Activated CD8-positive, alpha-beta T cell treated with anti-CD3 and anti-CD28 coated beads for 36 hours (primary cell): Measurements from ENCODE around the gene IQUB. TPM values are rescaled to one million over a fixed set of nuclear protein-coding genes. Genes with fewer than 3 reads are reported as not detected.
A peak's percentile ranks its signal among the peaks of the same experiment; 100 is the strongest.

Source experiments
- ATAC-seq: fragments of 200-7000 bp; cut with Tn5 transposase; one replicate; pipeline ENCODE4 v1.10.0; 2021; ENCODE audit warnings: mild to moderate bottlenecking, moderate library complexity
- CTCF ChIA-PET: fragments of 350-600 bp; sonication (Branson Sonifier 250); formaldehyde crosslinking; loops from one replicate; lab custom pipeline; 2021; ENCODE audit warnings: antibody characterized with exemption; lab: Charles Lee
- POLR2A ChIA-PET: fragments of 350-600 bp; sonication (Branson Sonifier 250); formaldehyde crosslinking; loops from one replicate; lab custom pipeline; 2021; ENCODE audit warnings: antibody characterized with exemption; lab: Charles Lee
- DNase-seq: peaks from one replicate; pipeline ENCODE4 v3.0.0-alpha.2; 2020
- H3K27ac Mint-ChIP-seq: one replicate; pipeline ENCODE4 v1.8.0; 2021; ENCODE audit warnings: mild to moderate bottlenecking, mixed read lengths
- H3K27me3 Mint-ChIP-seq: one replicate; pipeline ENCODE4 v1.8.0; 2021; ENCODE audit warnings: mixed read lengths
- H3K36me3 Mint-ChIP-seq: one replicate; pipeline ENCODE4 v1.8.0; 2021; ENCODE audit warnings: low read depth, mixed read lengths
- H3K4me1 Mint-ChIP-seq: one replicate; pipeline ENCODE4 v1.8.0; 2021; ENCODE audit warnings: low read depth, mixed read lengths
- H3K4me3 Mint-ChIP-seq: one replicate; pipeline ENCODE4 v1.8.0; 2021; ENCODE audit warnings: mild to moderate bottlenecking, moderate library complexity, mixed read lengths
- H3K9me3 Mint-ChIP-seq: one replicate; pipeline ENCODE4 v1.8.0; 2021; ENCODE audit warnings: mixed read lengths
- intact Hi-C: fragments of 100-400 bp; cut with micrococcal nuclease; formaldehyde crosslinking; loops from one replicate; pipeline ENCODE4 v1.10.0; 2022
- total RNA-seq, 2 experiments: library from RNA; stranded (reverse); gene quantifications; one replicate each; pipeline ENCODE4 v1.2.3, GENCODE V29; 2021
- TF ChIP-seq, protein P1 (sequence below): fragments of 200-600 bp; IDR thresholded peaks from one replicate; pipeline ENCODE4 v1.8.0; 2022; ENCODE audit warnings: antibody characterized with exemption, mild to moderate bottlenecking

Gene IQUB
- total RNA-seq: under 1 TPM in 1 of 2 experiments, not detected in 1; 0.09 TPM

DNA sequence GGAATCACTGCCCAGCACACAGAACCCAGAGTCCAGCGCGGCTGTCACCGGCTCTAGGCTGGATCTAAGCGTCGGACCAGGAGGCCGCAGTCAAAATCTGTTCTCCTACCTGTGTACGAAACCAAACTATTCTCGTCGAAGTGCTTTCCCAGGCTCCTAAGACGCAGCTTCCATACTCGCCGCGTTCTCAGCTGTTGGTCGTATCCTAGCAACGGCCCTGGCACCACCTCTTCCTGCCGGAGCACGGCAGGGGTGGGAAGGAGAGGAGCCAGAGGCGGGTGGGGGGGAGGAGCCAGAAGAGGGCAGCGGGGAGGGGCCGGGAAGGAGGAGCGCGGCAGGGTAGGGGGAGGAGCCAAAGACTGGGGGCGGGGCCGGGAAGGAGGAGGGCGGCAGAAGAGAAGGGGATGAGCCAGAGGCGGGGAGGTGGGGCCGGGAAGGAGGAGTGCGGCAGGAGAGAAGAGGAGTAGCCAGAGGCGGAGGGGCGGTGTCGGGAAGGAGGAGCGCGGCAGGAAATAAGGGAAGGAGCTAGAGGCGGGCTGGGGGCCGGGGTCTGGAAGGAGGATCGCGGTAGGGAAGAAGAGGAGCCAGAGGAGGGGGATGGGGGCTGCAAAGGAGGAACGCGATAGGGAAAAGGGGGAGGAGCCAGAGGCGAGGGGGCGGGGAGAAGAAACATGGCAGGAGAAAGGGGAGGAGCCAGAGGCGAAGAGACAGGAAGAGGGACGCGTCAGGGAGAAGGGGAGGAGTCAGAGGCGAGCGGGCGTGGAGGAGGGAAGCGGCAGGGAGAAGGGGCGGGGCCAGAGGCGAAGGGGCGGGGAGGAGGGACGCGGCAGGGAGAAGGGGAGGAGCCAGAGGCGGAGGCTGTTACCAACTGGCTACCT is at the start of gene IQUB:
Gene IQUB, minus strand, starts transcription at position 213 of the 878 bp plus-strand sequence. CDS start 22,255 bp downstream, outside the sequence.
- peaks cover 31% of the 10 kb centered on the region for H3K4me1 Mint-ChIP-seq
- H3K4me3 Mint-ChIP-seq: peak within 1 kb of the TSS; percentile 86
- DNase-seq (peak; percentile 98), ATAC-seq (peak; percentile 90)
- intact Hi-C loops: loop anchor here (5.0 kb wide), 1 partner anchor 42 kb away; no protein-coding TSS in a partner anchor
- peaks cover 18% of the 10 kb centered on the region for H3K27me3 Mint-ChIP-seq
- ChIA-PET POLR2A (interaction anchor here (0.6 to 1.0 kb wide), 3 partner anchors 23 to 130 kb away, joined by 3 to 5 read pairs (median 3); partner anchors contain the start of gene NDUFA5), CTCF (interaction anchor here (0.7 to 2.3 kb wide), 4 partner anchors 23 to 40 kb away, joined by 3 to 11 read pairs (median 4); no protein-coding TSS in a partner anchor)
- TF ChIP-seq, protein P1, sequence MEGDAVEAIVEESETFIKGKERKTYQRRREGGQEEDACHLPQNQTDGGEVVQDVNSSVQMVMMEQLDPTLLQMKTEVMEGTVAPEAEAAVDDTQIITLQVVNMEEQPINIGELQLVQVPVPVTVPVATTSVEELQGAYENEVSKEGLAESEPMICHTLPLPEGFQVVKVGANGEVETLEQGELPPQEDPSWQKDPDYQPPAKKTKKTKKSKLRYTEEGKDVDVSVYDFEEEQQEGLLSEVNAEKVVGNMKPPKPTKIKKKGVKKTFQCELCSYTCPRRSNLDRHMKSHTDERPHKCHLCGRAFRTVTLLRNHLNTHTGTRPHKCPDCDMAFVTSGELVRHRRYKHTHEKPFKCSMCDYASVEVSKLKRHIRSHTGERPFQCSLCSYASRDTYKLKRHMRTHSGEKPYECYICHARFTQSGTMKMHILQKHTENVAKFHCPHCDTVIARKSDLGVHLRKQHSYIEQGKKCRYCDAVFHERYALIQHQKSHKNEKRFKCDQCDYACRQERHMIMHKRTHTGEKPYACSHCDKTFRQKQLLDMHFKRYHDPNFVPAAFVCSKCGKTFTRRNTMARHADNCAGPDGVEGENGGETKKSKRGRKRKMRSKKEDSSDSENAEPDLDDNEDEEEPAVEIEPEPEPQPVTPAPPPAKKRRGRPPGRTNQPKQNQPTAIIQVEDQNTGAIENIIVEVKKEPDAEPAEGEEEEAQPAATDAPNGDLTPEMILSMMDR: no peak
- no peaks in the 10 kb centered on the region for H3K9me3 Mint-ChIP-seq
- H3K36me3 Mint-ChIP-seq: no peaks in the 10 kb centered on the region
- H3K27ac Mint-ChIP-seq: peak within 1 kb of the TSS; percentile 83

DNA sequence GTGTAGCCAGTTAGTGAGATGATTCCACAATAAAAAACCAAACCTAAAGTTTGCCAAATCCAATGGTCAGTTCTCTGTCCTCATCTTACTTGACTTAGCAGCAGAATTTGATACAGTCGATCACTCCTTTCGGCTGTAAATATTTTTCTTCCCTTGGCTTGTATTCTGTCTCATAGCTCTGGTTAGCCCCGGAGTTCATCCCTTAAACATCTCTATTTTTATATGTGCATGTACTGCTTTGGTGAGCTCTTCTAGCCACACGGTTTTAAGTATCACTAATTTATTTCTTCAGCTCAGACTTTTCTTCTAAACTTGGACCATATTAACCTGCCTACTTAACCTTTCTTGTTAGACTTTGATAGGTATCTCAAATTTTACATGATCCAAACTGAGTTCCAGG is 49.4 kb upstream of the IQUB start:
- no peaks in the 10 kb centered on the region for H3K9me3 Mint-ChIP-seq
- CTCF ChIA-PET: interaction anchor here (1.1 kb wide), 1 partner anchor 24 kb away, joined by 3 read pairs; no protein-coding TSS in a partner anchor
- H3K36me3 Mint-ChIP-seq: no peaks in the 10 kb centered on the region

DNA sequence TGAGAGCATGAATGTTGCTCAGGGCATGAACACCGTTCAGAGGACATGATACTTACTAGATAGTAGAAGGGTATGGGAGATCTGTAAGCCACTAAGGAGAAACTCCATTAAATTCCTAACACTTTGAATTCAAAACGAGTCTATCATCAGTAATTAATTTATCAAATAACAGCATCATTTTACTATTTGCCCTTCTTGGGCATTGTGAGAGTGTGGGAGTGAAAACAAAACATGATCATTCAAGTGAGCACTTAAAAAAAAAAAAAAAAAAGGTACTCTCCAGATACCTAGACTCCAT is 46.7 kb upstream of the IQUB start:
- no peak overlapping the region for H3K4me3 Mint-ChIP-seq
- peaks cover 20% of the 10 kb centered on the region for H3K27me3 Mint-ChIP-seq
- no peak overlapping the region for H3K27ac Mint-ChIP-seq
- DNase-seq (no peak), ATAC-seq (no peak)
- TF ChIP-seq, protein P1: no peak
- no peaks in the 10 kb centered on the region for H3K4me1 Mint-ChIP-seq
- no peaks in the 10 kb centered on the region for H3K36me3 Mint-ChIP-seq
- intact Hi-C loops: no loop called here
- H3K9me3 Mint-ChIP-seq: no peaks in the 10 kb centered on the region
- ChIA-PET POLR2A (no interaction called here), CTCF (interaction anchor here (0.9 to 1.6 kb wide), 3 partner anchors 22 to 284 kb away, joined by 3 to 5 read pairs (median 3); no protein-coding TSS in a partner anchor)

More for the DNA sequence above, 49.4 kb upstream of the IQUB start:
- intact Hi-C loops: no loop called here
- Mint-ChIP-seq H3K4me3 (no peak overlapping the region), H3K27me3 (peaks cover 12% of the 10 kb centered on the region), H3K27ac (no peak overlapping the region), H3K4me1 (no peaks in the 10 kb centered on the region)
- DNase-seq (no peak), ATAC-seq (no peak)
- POLR2A ChIA-PET: no interaction called here
- TF ChIP-seq, protein P1: no peak

DNA sequence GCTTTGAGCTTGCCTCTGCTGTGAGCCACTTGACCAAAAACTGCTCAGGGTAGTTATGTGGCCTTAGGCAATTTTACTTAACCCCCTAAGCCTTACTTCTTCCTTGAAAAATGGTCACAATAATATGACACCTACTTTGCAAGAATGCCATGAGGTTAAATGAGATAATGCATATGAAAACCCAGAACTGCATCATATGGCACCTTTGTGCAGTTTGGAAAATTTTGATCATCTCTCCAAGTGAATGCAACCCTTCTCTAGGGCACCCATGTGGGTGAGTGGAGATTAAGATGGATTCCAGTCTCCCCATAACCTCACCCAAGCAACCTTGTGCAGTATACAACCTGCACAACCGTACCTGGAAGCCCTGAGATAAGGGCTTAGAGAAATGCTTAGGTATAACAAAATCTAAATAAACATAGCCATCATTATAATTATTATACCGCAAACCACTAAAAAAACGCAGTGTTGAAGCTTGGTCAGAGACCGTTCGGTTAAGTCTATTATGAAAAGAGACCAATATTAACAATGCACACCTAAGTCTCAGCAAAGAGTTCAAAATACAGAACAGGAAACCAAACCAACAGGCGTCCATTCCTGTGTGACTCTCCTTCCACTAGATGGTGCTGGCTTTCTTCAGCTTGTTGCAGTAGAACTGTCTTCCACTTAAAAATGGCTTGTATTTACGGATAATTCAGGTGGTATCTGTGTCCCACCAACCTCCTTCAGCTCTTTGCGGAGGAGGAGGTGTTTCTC is 46.2 kb upstream of the IQUB start:
- Mint-ChIP-seq H3K27ac (no peak overlapping the region), H3K27me3 (peaks cover 20% of the 10 kb centered on the region), H3K36me3 (no peaks in the 10 kb centered on the region), H3K4me3 (no peak overlapping the region), H3K4me1 (no peaks in the 10 kb centered on the region), H3K9me3 (no peaks in the 10 kb centered on the region)
- ATAC-seq (no peak), DNase-seq (peak; percentile 6)
- POLR2A ChIA-PET: no interaction called here
- CTCF ChIA-PET: interaction anchor here (0.9 to 1.6 kb wide), 3 partner anchors 23 to 285 kb away, joined by 3 to 5 read pairs (median 3); no protein-coding TSS in a partner anchor
- intact Hi-C loops: no loop called here
- TF ChIP-seq, protein P1: no peak
